Measurements from ENCODE around the gene ZNF275. TPM values are rescaled to one million over a fixed set of nuclear protein-coding genes. Genes with fewer than 3 reads are reported as not detected.

ZNF275 gene
- total RNA-seq, 1 experiment from 2014 or later: 9.8 TPM

DNA sequence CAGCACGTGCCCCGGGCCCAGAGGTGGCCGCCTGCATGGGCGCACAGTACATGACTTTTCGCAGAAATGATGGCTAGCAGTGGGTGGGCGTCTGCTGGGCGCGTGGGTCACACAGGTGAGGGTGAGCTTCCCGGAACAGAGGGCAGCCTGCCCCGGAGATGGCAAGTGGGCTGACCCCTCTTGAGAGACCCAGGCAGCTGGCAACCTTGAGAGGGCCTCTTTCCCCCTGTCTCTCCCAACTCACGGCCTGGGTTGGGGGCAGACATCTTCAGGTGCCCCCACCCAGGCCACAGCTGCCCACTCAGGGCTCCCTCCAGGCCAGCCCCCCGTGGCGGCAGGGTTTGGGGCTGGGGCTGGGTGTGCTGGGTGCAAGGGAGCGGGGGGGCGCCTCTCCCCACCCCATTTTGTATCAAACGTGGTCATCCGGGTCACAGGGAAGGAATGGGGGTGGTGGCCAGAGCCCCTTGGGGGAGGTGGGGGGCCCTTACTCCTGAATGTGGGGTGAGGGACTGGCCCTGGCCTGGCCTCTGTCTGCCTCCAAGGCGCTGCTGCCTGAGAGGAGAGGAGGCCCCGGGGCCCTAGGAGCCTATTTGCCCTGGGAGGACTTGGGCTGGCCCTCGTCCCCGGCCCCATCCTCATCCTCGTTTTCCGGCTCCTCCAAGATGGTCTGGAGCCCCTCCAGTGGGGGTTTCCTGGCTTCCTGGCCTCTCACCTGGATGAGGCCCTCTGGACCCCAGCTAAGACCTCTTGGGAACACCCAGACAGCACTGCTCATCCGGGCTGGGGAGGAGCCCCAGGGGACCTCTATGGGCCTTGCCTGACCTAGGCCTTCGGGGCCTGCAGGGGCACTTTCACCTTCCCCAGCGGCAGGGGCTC is 62.6 kb downstream of the ZNF275 start (continued):
- TF ChIP-seq, protein P1, sequence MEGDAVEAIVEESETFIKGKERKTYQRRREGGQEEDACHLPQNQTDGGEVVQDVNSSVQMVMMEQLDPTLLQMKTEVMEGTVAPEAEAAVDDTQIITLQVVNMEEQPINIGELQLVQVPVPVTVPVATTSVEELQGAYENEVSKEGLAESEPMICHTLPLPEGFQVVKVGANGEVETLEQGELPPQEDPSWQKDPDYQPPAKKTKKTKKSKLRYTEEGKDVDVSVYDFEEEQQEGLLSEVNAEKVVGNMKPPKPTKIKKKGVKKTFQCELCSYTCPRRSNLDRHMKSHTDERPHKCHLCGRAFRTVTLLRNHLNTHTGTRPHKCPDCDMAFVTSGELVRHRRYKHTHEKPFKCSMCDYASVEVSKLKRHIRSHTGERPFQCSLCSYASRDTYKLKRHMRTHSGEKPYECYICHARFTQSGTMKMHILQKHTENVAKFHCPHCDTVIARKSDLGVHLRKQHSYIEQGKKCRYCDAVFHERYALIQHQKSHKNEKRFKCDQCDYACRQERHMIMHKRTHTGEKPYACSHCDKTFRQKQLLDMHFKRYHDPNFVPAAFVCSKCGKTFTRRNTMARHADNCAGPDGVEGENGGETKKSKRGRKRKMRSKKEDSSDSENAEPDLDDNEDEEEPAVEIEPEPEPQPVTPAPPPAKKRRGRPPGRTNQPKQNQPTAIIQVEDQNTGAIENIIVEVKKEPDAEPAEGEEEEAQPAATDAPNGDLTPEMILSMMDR (IDR thresholded peaks at IDR 0.05 in 2 of 3, conservative IDR thresholded peaks at IDR 0.05 in 1 of 3; ENCODE audit: borderline replicate concordance in 1 of 3, insufficient read depth in 1 of 3, low read depth in 2 of 3, low read length in 2 of 3): no peak
- no peak for TF ChIP-seq ZFX (IDR thresholded peaks at IDR 0.05)

DNA sequence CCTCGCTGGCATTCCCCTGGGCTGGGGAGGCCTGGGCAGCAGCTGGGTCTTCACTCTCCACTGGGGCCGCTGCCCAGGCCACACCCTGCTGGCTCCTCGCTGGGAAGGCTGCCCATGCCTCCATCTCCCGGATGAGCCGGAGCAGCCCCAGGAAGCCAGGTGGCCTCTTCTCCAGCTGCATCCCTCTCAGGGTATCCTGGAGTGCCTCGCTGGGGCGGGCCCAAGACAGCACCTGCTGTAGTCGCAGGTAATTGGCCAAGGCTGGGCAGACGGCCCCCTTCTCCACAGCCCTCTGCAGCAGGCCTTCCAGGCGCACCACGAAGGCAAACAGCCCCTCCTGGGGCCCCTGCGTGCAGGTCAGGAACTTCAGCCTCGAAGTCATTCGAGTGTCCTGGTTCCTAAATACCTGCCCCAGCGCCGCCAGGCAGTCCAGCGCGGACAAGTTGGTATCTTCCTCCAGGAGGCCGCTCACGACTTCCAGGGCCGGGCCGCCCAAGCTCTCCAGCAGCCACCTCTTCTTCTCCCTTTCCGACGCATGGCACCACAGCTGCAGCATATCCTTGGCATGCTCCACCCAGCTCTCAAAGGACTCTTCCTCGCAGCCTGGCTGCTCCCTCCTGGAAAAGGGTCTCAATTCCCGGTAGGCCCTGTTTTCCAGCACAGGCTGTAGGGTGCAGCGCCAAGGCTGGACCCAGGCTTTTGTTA is 63.5 kb downstream of the ZNF275 start:
- no TSS peak for BruUV-seq (replicated peaks)
- intact Hi-C loops (cut with micrococcal nuclease): no loop called here

More for the DNA sequence above, 63.5 kb downstream of the ZNF275 start:
- H3K79me2 ChIP-seq (ENCODE audit: insufficient read depth, low read length): no peaks in the 10 kb centered on the region
- H3K27ac ChIP-seq (ENCODE audit: low read depth, low read length): no peak overlapping the region
- DNase-seq (ENCODE audit: low read depth, low spot score): no peak
- ChIA-PET POLR2A (no interaction called here), RAD21 (ENCODE audit: low non-redundant PET in 1 of 2, low total read pairs in 2 of 2, uncharacterized antibody in 2 of 2, unreplicated experiment in 2 of 2) (no interaction called here), CTCF (no interaction called here)
- H3K9ac ChIP-seq (ENCODE audit: low read length): no peak overlapping the region
- H3K4me2 ChIP-seq (ENCODE audit: low read length): no peak overlapping the region
- no peak overlapping the region for H2AFZ ChIP-seq (ENCODE audit: low read depth, low read length, poor library complexity, severe bottlenecking)
- no peaks in the 10 kb centered on the region for H3K27me3 ChIP-seq (ENCODE audit: insufficient read depth, low read length)
- no peaks in the 10 kb centered on the region for H3K4me1 ChIP-seq (ENCODE audit: control insufficient read depth in 1 of 2, insufficient read depth in 2 of 2, low read length in 2 of 2)
- no peaks in the 10 kb centered on the region for H4K20me1 ChIP-seq (ENCODE audit: insufficient read depth)
- H3K9me2 ChIP-seq (ENCODE audit: insufficient read depth): no peaks in the 10 kb centered on the region
- no peaks in the 10 kb centered on the region for H3K9me3 ChIP-seq (ENCODE audit: control insufficient read depth in 1 of 2, insufficient read depth in 1 of 2, low read depth in 1 of 2, low read length in 2 of 2)
- no peaks in the 10 kb centered on the region for H3K36me3 ChIP-seq (ENCODE audit: control insufficient read depth in 1 of 2, insufficient read depth in 2 of 2, low read length in 2 of 2)
- H3K4me3 ChIP-seq (replicated peaks in 1 of 2; ENCODE audit: low read depth in 1 of 2, low read length in 2 of 2): no peak overlapping the region
- no peak for ATAC-seq
- TF ChIP-seq, protein P2, sequence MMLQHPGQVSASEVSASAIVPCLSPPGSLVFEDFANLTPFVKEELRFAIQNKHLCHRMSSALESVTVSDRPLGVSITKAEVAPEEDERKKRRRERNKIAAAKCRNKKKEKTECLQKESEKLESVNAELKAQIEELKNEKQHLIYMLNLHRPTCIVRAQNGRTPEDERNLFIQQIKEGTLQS (IDR thresholded peaks at IDR 0.05): no peak
- TF ChIP-seq JUND (IDR thresholded peaks at IDR 0.05) (no peak), YY1 (IDR thresholded peaks at IDR 0.05; ENCODE audit: extremely low read depth, insufficient replicate concordance, low read depth, low read length) (no peak), EZH2phosphoT487 (IDR thresholded peaks at IDR 0.05; ENCODE audit: borderline replicate concordance) (no peak), RAD21 (IDR thresholded peaks at IDR 0.05; ENCODE audit: low read depth) (no peak), POLR2A (IDR thresholded peaks at IDR 0.05; ENCODE audit: borderline replicate concordance, extremely low read depth, insufficient read depth, insufficient read length) (no peak)

Data from HCT116 (cell line).